NCI-H510A (cell line): Measurements from ENCODE around the gene LIPA.
"Not testable (repeated sequence)": the region's sequence is repeated elsewhere in the genome, so short reads cannot be mapped to it uniquely, and the experiment has no call there.

Source experiments
- DNase-seq: peaks from one replicate; lab custom pipeline; 2025; lab: John Stamatoyannopoulos, UW

Gene LIPA

GRCh38 chr10:89251409-89252224 is at the start of gene LIPA:
TSS of gene LIPA (minus strand) at chr10:89251775. CDS start at chr10:89247648, 4,127 bp downstream.
- DNase-seq, result peak; percentile 96

- DNase-seq, result no peak
Observed at GRCh38 chr10:89301232-89301631, 49.7 kb upstream of the LIPA start.

- DNase-seq, result no peak
Observed at GRCh38 chr10:89299031-89299430, 47.5 kb upstream of the LIPA start.

- no peak for DNase-seq
Observed at GRCh38 chr10:89297791-89298190, 46.2 kb upstream of the LIPA start.

GRCh38 chr10:89297356-89297755 is 45.8 kb upstream of the LIPA start:
- DNase-seq, result no peak

- DNase-seq, result no peak
Observed at GRCh38 chr10:89296220-89296648, 44.7 kb upstream of the LIPA start.

- no peak for DNase-seq
Observed at GRCh38 chr10:89295597-89295996, 44.0 kb upstream of the LIPA start.

GRCh38 chr10:89294721-89295239 is 43.2 kb upstream of the LIPA start:
- no peak for DNase-seq

GRCh38 chr10:89285303-89285702 is 33.7 kb upstream of the LIPA start:
- not testable (repeated sequence) for DNase-seq

- not testable (repeated sequence) for DNase-seq
Observed at GRCh38 chr10:89284711-89285110, 33.1 kb upstream of the LIPA start.

- peak; percentile 30 for DNase-seq
Observed at GRCh38 chr10:89283936-89284475, 32.4 kb upstream of the LIPA start.

GRCh38 chr10:89283025-89283935 is 31.7 kb upstream of the LIPA start:
- no peak for DNase-seq

GRCh38 chr10:89281606-89282395 is 30.2 kb upstream of the LIPA start:
- no peak for DNase-seq

GRCh38 chr10:89280508-89280907 is 28.9 kb upstream of the LIPA start:
- DNase-seq, result no peak

GRCh38 chr10:89279421-89279869 is 27.9 kb upstream of the LIPA start:
- no peak for DNase-seq

- no peak for DNase-seq
Observed at GRCh38 chr10:89278900-89279392, 27.4 kb upstream of the LIPA start.

- no peak for DNase-seq
Observed at GRCh38 chr10:89278034-89278535, 26.5 kb upstream of the LIPA start.

GRCh38 chr10:89275383-89275782 is 23.8 kb upstream of the LIPA start:
- peak; percentile 81 for DNase-seq

- no peak for DNase-seq
Observed at GRCh38 chr10:89274928-89275327, 23.4 kb upstream of the LIPA start.

GRCh38 chr10:89273680-89274079 is 22.1 kb upstream of the LIPA start:
- DNase-seq, result no peak

GRCh38 chr10:89271532-89271931 is 20.0 kb upstream of the LIPA start:
- DNase-seq, result no peak
